NCI-H345 treated with DMSO at 0.1 percent for 48 hours (cell line): ENCODE data around the gene RALGPS1.

Experiments used
- DNase-seq: peaks from one replicate; lab custom pipeline; 2025; ENCODE audit not compliant: unreplicated experiment; lab: John Stamatoyannopoulos, UW

The RALGPS1 gene

GRCh38 chr9:126953041-126953809 lies 38.6 kb downstream of the RALGPS1 start:
- no peak for DNase-seq

GRCh38 chr9:126955811-126956210 lies 41.2 kb downstream of the RALGPS1 start:
- DNase-seq, result no peak

GRCh38 chr9:126956917-126957686 lies 42.5 kb downstream of the RALGPS1 start:
- peak; percentile 35 for DNase-seq

- no peak for DNase-seq
Measured at GRCh38 chr9:126957687-126958053, 43.1 kb downstream of the RALGPS1 start.

DNA sequence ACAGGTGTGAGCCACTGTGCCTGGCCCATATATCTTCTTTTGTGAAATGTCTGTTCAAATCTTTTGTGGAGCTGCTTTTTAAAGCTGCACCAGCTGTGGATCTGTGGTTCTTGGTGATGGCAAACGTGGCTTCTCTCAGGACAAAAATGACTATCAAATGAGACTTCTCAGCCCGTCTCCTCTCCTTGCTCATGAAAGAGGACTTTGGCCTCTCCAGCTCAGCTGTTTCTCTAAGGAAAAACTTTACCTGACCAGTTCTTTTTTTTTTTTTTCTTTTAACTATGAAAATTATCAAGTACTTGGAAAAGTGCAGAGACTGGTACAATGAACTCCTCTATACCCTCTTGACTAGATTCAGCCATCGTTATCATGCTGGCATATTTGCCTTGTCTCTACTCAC lies 44.8 kb downstream of the RALGPS1 start:
- no peak for DNase-seq

GRCh38 chr9:126959917-126960316 lies 45.3 kb downstream of the RALGPS1 start:
- no peak for DNase-seq

DNA sequence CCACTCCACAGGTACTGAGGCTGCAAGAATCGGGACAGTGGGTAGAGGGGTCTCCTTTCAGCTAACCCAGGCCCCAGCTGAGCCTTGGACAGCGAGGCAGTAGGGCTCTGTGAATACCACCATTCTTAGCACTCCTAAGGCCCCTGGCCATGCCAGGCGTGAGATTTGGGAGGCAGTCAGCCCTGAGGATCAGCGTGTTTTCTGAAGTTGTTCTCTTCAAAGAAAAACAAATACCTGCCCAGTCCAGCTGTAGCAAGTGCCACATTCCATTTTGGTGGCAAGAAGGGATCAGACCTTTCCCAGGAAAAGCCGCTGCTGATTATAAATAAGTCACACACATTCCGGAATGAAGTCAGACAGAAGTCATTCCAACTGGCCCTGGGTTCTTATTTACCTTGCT lies 47.8 kb downstream of the RALGPS1 start:
- DNase-seq, result no peak

- no peak for DNase-seq
Measured at GRCh38 chr9:126965077-126965476, 50.5 kb downstream of the RALGPS1 start.

DNA sequence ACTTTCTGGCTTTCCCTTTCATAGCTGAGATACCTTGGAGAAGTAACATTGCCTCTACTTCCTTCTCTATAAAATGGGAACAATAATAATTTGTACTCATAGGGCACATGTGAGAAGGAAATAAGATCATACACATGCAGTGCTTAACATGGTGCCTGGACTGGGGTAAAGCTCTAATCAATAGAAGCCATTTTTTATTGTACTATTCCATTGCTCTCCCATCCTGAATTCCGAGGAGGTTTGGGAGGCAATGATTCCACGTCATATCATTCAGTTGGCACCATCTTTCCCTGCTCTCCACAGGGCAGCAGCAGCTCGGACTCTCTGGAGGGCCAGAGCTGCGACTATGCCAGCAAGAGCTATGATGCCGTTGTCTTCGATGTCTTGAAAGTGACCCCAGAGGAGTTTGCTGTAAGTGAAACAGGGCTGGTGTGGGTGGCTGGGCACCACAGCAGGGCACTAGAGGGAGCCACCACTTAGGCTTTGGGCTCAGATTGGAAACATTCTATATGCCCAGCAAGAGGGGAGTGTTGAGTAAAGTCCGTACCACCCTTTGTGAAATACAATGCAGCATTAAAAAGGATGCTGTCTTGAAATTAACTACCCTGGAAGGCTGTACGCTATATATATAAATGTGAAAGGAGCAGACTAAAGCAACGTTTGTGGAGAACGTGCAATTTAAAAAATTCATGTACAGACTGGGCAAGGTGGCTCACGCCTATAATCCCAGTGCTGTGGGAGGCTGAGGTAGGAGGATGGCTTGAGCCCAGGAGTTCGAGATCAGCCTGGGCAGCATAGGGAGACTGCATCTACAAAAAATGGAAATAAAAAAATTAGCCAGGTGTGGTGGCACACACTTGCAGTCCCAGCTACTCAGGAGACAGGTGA lies 51.2 kb downstream of the RALGPS1 start:
- DNase-seq, result peak; percentile 3

- DNase-seq, result no peak
Measured at GRCh38 chr9:126971261-126971660, 56.7 kb downstream of the RALGPS1 start.

- no peak for DNase-seq
Measured at GRCh38 chr9:126973651-126974529, 59.3 kb downstream of the RALGPS1 start.

- DNase-seq, result no peak
Measured at GRCh38 chr9:126974594-126974993, 60.0 kb downstream of the RALGPS1 start.

DNA sequence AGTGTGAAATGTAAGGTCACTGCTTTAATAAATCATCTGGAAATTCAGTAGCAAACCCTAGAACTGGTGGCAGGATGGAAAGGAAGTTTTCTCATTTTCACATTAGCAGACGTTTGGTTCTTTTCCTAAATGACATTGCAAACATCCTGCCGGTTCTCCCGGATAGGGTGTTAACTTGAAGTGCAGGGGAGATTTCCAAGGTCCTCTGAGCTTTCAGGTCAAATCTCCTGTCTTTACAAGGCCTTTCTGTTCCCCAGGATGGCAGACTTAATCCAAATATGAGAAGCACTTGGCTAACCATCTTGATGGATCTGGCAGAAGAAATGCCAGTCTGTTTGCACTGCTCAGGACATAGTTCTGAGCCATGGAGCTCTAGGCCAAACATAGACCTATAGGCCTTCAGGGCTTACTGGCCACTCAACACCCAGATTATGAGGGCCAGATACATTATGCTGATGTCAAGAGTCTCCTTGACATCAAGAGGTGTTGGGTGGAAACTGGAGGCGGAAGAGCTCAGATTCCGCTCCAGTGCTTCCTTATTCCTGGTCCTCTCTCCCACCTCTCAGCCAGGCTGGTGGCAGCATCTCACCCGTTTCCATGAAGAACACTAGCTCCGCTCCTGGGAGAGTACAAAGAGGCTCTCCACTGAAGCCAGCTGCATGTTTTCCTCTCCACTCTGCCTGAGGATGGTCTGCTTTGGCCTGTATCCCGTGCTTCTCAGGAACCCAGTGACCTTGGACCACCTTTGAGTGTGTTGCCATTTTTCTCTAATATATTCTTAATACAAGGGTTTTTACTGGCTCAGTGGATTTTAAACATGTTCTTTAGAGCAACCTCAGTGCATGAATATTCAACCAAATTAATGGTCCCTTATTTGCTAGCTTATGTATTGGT lies 61.0 kb downstream of the RALGPS1 start:
- no peak for DNase-seq

- DNase-seq, result no peak
Measured at GRCh38 chr9:126979461-126979860, 64.9 kb downstream of the RALGPS1 start.

- no peak for DNase-seq
Measured at GRCh38 chr9:126980231-126980630, 65.6 kb downstream of the RALGPS1 start.

- DNase-seq, result no peak
Measured at GRCh38 chr9:126981218-126981617, 66.6 kb downstream of the RALGPS1 start.

DNA sequence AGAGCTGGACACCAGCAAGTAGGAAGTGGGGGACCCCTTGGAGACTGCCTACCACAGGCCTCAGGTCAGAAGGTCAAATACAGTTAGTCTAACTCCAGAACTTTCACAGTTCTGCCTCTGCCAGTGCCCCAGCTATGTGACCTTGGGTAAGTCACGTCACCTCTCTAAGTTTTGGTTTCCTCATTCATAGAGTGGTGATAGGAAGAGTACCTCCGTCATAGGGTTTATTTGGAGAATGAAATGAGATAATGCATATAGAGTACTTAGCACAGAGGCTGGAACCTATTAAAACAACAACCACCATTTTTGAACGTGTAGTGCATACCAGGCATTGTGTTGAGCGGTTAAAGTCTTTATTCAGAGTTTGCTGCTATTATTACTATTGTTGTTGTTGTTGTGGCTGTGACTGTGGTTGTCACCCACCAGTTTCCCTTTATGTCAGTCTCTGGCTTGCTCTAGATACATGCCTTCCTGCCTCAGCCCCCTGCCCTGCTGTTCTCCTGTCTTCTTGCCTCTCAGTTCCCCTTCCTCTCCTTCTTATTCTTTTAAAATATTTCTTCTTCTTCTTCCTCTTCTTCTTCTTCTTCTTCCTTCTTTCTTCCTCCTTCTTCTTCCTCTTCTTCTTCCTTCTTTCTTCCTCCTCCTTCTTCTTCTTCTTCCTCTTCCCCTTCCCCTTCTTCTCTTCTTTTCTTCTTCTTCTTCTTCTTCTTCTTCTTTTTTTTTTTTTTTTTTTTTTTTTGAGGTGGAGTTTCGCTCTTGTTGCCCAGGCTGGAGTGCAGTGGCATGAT lies 67.8 kb downstream of the RALGPS1 start:
- DNase-seq, result no peak

- DNase-seq, result no peak
Measured at GRCh38 chr9:126983767-126984166, 69.2 kb downstream of the RALGPS1 start.

- no peak for DNase-seq
Measured at GRCh38 chr9:126984969-126985368, 70.4 kb downstream of the RALGPS1 start.
